A549 (cell line): ENCODE results near the gene FTH1. TPM values are rescaled to one million over a fixed set of nuclear protein-coding genes. Genes with fewer than 3 reads are reported as not detected.

ENCODE experiments used
- BCL3 ChIP-seq: fragments of >200 bp; sonication (Bioruptor Twin); formaldehyde crosslinking; IDR thresholded peaks from 3 replicates; pipeline ENCODE4 v1.6.1; 2016
- CBX8 ChIP-seq: fragments of 200-600 bp; sonication (generic); IDR thresholded peaks from 2 replicates; pipeline ENCODE4 v1.6.1; 2016
- CHD2 ChIP-seq: fragments of 150-350 bp; IDR thresholded peaks from 2 replicates; pipeline ENCODE4 v1.6.1; 2014; ENCODE audit warnings: low read length; ENCODE audit not compliant: partially characterized antibody
- CTCF ChIP-seq: fragments of >200 bp; sonication (Bioruptor Twin); formaldehyde crosslinking; IDR thresholded peaks from 3 replicates; pipeline ENCODE4 v1.5.1; 2016
- E2F6 ChIP-seq: IDR thresholded peaks from 2 replicates; pipeline ENCODE4 v1.6.1; 2012; ENCODE audit warnings: low read depth, borderline replicate concordance
- EHF ChIP-seq: fragments of 250-450 bp; sonication (Bioruptor Pico); IDR thresholded peaks from 2 replicates; pipeline ENCODE4 v1.5.0; 2020; ENCODE audit warnings: mild to moderate bottlenecking
- EHMT2 ChIP-seq: fragments of 200-600 bp; sonication (generic); IDR thresholded peaks from 2 replicates; pipeline ENCODE4 v1.6.1; 2016; ENCODE audit warnings: antibody characterized with exemption, low read depth, mild to moderate bottlenecking, moderate library complexity
- ESRRA ChIP-seq: fragments of 150-350 bp; IDR thresholded peaks from 2 replicates; pipeline ENCODE4 v1.6.1; 2014; ENCODE audit warnings: mild to moderate bottlenecking, low read length, borderline replicate concordance
- FOSB ChIP-seq: fragments of 250-450 bp; sonication (Bioruptor Pico); IDR thresholded peaks from 2 replicates; pipeline ENCODE4 v1.5.0; 2020; ENCODE audit warnings: mild to moderate bottlenecking, moderate library complexity
- FOSL2 ChIP-seq, 2 experiments: fragments of 450-650 bp in 1 of 2; fragments of >200 bp in 1 of 2; sonication (Bioruptor Twin) in 1 of 2; formaldehyde crosslinking; IDR thresholded peaks; 2 replicates each; pipeline versions ENCODE4 v1.5.0 to v1.6.1; 2016 to 2020; ENCODE audit warnings: mild to moderate bottlenecking in 1 of 2, moderate library complexity in 1 of 2
- GATA3 ChIP-seq: IDR thresholded peaks from 2 replicates; pipeline ENCODE4 v1.6.1; 2012; ENCODE audit warnings: borderline replicate concordance
- HES2 ChIP-seq: fragments of >200 bp; sonication (Bioruptor Twin); formaldehyde crosslinking; IDR thresholded peaks from 2 replicates; pipeline ENCODE4 v1.6.1; 2016
- HOXA7 ChIP-seq: fragments of 250-450 bp; sonication (Bioruptor Pico); IDR thresholded peaks from 2 replicates; pipeline ENCODE4 v1.5.0; 2020; ENCODE audit warnings: mild to moderate bottlenecking, moderate library complexity
- HOXB13 ChIP-seq: fragments of 250-450 bp; sonication (Bioruptor Pico); IDR thresholded peaks from 2 replicates; pipeline ENCODE4 v1.5.0; 2020; ENCODE audit warnings: low read depth, mild to moderate bottlenecking, moderate library complexity
- HOXB5 ChIP-seq: fragments of 250-450 bp; sonication (Bioruptor Pico); IDR thresholded peaks from 2 replicates; pipeline ENCODE4 v1.5.0; 2020; ENCODE audit warnings: mild to moderate bottlenecking, moderate library complexity
- JUNB ChIP-seq: fragments of >200 bp; sonication (Bioruptor Twin); formaldehyde crosslinking; IDR thresholded peaks from 2 replicates; pipeline ENCODE4 v1.6.1; 2016
- MAZ ChIP-seq: fragments of 150-350 bp; IDR thresholded peaks from 2 replicates; pipeline ENCODE4 v1.6.1; 2014; ENCODE audit warnings: antibody characterized with exemption, low read depth, low read length, borderline replicate concordance
- MYC ChIP-seq: IDR thresholded peaks from 2 replicates; pipeline ENCODE4 v1.6.1; 2012; ENCODE audit warnings: mild to moderate bottlenecking, inconsistent platforms, low read length, improper control_type of control experiment, borderline replicate concordance
- NPAS2 ChIP-seq: fragments of 250-450 bp; sonication (Bioruptor Pico); IDR thresholded peaks from 2 replicates; pipeline ENCODE4 v1.8.0; 2022; ENCODE audit warnings: mild to moderate bottlenecking, moderate library complexity, borderline replicate concordance
- PHF8 ChIP-seq: fragments of 200-600 bp; sonication (generic); IDR thresholded peaks from 2 replicates; pipeline ENCODE4 v1.6.1; 2016; ENCODE audit warnings: low read depth, mild to moderate bottlenecking, antibody characterized with exemption, moderate library complexity, borderline replicate concordance
- POLR2A ChIP-seq: IDR thresholded peaks from 2 replicates; pipeline ENCODE4 v1.6.1; 2012; ENCODE audit warnings: mild to moderate bottlenecking, low read length
- RFX5 ChIP-seq: fragments of 450-650 bp; IDR thresholded peaks from 2 replicates; pipeline ENCODE4 v1.7.1; 2014; ENCODE audit warnings: antibody characterized with exemption, mild to moderate bottlenecking, moderate library complexity
- RNF2 ChIP-seq: fragments of 200-600 bp; sonication (generic); IDR thresholded peaks from 2 replicates; pipeline ENCODE4 v1.6.1; 2016; ENCODE audit warnings: low read depth, mild to moderate bottlenecking, antibody characterized with exemption, moderate library complexity, borderline replicate concordance
- TFCP2L1 ChIP-seq: fragments of 250-450 bp; sonication (Bioruptor Pico); IDR thresholded peaks from 2 replicates; pipeline ENCODE4 v1.5.0; 2021; ENCODE audit warnings: mild to moderate bottlenecking
- USF2 ChIP-seq: fragments of 450-650 bp; IDR thresholded peaks from 2 replicates; pipeline ENCODE4 v1.6.1; 2014; ENCODE audit warnings: antibody characterized with exemption
- ZC3H11A ChIP-seq: fragments of 450-650 bp; IDR thresholded peaks from 2 replicates; pipeline ENCODE4 v1.6.1; 2014; ENCODE audit warnings: antibody characterized with exemption, mild to moderate bottlenecking
- ZSCAN20 ChIP-seq: fragments of 250-450 bp; sonication (Bioruptor Pico); IDR thresholded peaks from 2 replicates; pipeline ENCODE4 v1.8.0; 2022; ENCODE audit warnings: mild to moderate bottlenecking, moderate library complexity
- polyA plus RNA-seq, 4 experiments: library from polyadenylated mRNA; depleted of rRNA in 3 of 4; stranded (reverse); fragments of >200 nt; fragmentation: RNase III in 1 of 4; extraction: RNeasy Plus Mini Kit Qiagen cat#74134 plus additional on column Dnase treatment in 1 of 4; gene quantifications; 2 replicates in 3 of 4; 3 replicates in 1 of 4; pipeline ENCODE4 v1.2.3, GENCODE V29; 2011 to 2017

FTH1 gene
- polyA plus RNA-seq, 2 of the 4 experiments (the other 2 are of a cell fraction): 2,791 to 13,747 TPM

- TF ChIP-seq BCL3 (peak; percentile 99), FOSL2 (IDR thresholded peaks at IDR 0.05) (no peak), FOSL2 (CRISPR knock-in tag; IDR thresholded peaks at IDR 0.05) (no peak), PHF8 (peak; percentile 78), RNF2 (no peak), ZSCAN20 (CRISPR knock-in tag) (no peak), EHMT2 (no peak), TFCP2L1 (CRISPR knock-in tag) (no peak; the same call in 1 of the 2 replicates), HES2 (no peak), CTCF (no peak), HOXB5 (CRISPR knock-in tag) (no peak; the same call in 1 of the 2 replicates), ESRRA (no peak), RFX5 (no peak), ZC3H11A (no peak), MYC (no peak), CHD2 (no peak), NPAS2 (CRISPR knock-in tag) (no peak), MAZ (no peak), E2F6 (peak; percentile 5; the same call in 1 of the 2 replicates), EHF (no peak), HOXA7 (CRISPR knock-in tag) (no peak), GATA3 (peak; percentile 31; the same call in 1 of the 2 replicates), POLR2A (peak; percentile 93), USF2 (no peak), CBX8 (no peak), FOSB (CRISPR knock-in tag) (no peak), HOXB13 (CRISPR knock-in tag) (no peak), JUNB (no peak)
Measured at GRCh38 chr11:61967116-61967923, at the start of gene FTH1 (continued).
